HG03432 (cell line): ENCODE results near the gene ZGRF1.
A peak's percentile ranks its signal among the peaks of the same experiment; 100 is the strongest.
"Not testable (repeated sequence)": the region's sequence is repeated elsewhere in the genome, so short reads cannot be mapped to it uniquely, and the experiment has no call there.

Experiments used
- ATAC-seq: cut with Tn5 transposase; IDR thresholded peaks from one replicate; pipeline ENCODE4 v1.9.1; 2021; ENCODE audit warnings: mild to moderate bottlenecking, moderate library complexity; ENCODE audit not compliant: unreplicated experiment

ZGRF1 gene

GRCh38 chr4:112645541-112646329 is 9.0 kb upstream of the ZGRF1 start:
- ATAC-seq, result no peak

DNA sequence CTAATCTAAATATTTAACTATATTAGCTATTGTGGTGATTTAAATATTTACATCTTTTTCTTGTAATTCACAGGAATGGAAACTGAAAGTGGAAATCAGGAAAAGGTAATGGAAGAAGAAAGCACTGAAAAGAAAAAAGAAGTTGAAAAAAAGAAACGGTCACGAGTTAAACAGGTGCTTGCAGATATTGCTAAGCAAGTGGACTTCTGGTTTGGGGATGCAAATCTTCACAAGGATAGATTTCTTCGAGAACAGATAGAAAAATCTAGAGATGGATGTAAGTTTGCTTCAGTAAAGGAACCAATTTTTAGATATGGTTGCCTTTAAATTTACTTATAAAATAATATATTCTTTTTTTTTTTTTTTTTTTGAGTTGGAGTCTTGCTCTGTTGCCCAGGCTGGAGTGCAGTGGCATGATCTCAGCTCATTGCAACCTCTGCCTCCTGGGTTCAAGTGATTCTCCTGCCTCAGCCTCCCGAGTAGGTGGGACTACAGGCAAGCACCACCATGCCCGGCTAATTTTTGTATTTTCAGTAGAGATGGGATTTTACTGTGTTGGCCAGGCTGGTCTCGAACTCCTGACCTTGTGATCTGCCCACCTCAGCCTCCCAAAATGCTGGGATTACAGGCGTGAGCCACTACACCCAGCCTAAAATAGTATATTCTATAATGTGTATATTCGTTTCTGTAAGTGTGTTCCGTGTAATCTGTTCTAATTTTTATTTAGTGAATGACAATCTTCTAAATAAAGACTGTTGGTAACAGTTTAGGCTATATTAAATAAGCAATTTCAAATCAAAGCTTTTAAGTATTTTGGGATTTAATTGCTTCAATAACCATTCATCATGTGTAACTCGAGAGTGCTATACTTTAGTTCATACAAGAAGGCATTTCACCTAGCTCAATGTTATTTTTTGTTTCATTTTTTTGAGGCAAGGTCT is 8.2 kb upstream of the ZGRF1 start:
- ATAC-seq, result not testable (repeated sequence)

DNA sequence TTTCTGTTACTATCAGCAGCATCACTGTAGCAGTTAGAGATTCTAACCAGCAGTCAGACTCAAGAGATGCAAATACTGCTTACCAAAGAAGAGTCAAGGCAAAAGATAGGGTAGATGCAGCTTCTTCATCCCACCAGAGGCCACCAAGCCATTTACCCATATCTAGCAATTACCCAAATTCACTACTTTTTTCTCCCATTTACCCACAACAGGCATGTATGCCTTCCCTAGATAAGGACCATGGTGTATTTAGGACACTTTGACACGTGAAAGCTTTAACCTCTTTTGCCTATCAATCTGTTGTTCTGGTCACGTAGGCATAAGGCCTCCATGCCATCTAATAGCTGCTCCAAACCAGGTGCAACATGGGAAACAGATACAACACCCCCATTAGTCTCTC is 5.8 kb upstream of the ZGRF1 start:
- ATAC-seq, result no peak

DNA sequence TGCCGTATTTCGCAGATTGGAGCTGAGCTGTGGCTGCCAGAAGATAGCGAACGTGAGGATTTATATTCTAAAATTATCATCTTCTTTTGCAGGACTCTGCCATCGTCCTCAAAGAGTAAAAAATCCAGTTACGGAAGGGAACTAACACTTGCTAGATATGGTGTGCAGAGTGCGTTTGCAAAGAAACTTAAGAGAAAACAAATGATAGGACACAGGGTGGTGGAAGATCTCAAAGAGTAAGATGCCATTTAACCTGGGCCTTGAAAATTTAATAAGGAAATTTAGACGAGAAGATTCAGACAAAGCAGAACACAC is 800 bp upstream of the ZGRF1 start:
- ATAC-seq, result no peak

DNA sequence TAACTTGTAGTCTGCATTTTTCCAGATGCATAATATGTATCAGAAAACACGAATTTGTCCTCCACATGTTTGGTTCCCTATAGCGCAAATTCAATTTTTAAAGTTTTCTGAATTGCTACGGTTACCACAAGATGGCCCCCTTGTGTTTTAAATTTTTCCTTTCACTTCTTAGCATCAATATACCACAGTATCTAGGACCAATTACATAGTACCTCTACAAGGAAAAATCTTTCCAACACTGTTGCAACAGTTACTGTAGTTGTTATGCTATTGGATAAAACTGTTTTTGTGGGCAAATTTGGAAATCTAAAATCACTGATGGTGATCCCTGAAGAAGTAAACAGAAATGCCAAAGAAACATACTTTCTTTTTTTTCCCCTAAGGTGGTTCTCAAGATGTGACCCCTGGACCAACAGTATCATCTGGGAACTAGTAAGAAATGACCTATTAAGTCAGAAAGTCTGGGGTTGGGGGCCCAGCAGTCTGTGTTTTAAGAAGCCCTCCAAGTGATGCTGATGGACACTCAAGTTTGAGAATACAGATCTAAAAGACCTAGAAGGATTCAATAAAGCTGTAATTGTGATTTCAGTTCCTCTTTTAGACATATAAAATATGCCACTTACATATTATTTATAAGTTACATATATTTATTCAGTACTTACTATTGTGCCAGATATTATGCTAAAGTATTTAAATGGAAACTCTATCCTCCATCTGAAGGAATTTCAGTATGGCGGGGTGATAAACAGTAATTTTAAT is 3.1 kb downstream of the ZGRF1 start:
- ATAC-seq, result no peak

- no peak for ATAC-seq
Observed at GRCh38 chr4:112626228-112626627, 10.5 kb downstream of the ZGRF1 start.

DNA sequence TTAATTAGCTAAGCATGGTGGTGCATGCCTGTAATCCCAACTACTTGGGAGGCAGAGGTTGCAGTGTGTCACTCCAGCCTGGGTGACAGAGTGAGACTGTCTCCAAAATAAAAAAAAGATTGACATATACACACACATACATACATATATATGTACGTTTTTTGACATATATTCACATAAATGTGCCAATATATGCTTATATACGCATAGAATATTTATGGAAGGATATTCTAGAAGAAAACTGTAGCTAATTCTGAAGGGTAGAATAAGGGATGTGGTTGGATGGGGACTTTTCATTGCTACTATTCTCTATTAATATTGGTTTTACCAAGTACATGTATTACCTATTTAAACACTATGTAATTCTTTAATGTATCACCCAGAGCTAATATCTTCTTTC is 19.7 kb downstream of the ZGRF1 start:
- no peak for ATAC-seq

GRCh38 chr4:112612814-112613213 is 23.9 kb downstream of the ZGRF1 start:
- not testable (repeated sequence) for ATAC-seq

- peak; percentile 87 for ATAC-seq
Observed at GRCh38 chr4:112604589-112604988, 32.1 kb downstream of the ZGRF1 start.

GRCh38 chr4:112594993-112595392 is 41.7 kb downstream of the ZGRF1 start:
- no peak for ATAC-seq

DNA sequence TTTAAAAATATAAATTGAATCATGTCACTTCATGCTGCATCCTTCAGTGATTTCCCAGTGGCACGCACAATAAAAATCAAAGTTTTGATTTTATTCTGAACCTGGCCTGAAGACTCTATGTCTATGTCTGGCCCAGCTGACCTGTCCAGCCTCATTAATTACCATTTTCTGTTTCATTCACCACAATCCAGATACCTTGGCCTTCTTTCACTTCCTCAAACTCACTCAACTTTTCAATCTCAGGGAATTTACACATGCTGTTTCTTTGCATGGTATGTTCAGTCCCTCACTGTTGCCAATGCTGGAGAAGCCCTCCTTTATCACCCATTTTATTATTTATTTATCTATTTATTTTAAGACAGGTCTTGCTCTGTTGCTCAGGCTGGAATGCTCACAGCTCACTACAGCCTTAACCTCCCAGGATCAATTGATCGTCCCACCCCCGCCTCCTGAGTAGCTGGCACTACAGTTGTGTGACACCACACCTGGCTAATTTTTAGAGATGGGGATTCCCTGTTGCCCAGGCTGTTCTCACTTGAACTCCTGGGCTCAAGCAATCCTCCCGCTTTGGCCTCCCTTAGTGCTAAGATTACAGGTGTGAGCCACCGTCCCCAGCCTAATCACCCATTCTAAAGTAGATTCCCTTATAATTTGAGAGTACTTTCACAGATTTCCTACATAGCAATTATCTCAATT is 43.1 kb downstream of the ZGRF1 start:
- ATAC-seq, result peak; percentile 81

GRCh38 chr4:112592717-112593116 is 44.0 kb downstream of the ZGRF1 start:
- ATAC-seq, result no peak

DNA sequence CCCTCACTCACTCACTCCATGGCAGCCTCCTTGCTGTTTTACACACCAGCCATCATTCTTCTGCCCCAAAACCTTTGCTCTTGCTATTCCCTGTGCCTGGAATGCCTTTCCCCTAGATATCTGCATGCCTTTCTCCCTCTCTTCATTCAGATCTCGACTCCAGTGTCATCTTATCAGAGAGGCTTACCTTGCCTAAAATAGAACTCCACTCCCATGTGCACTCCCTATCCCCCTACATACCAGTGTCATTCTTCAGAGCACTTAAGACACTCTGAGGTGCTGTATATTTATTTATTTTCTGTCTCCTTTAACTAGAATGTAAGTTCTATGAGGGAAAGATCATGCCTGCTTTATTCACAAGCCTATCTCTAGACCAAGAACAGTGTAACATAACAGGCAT is 45.1 kb downstream of the ZGRF1 start:
- ATAC-seq, result no peak

- peak; percentile 40 for ATAC-seq
Observed at GRCh38 chr4:112589206-112589605, 47.5 kb downstream of the ZGRF1 start.

DNA sequence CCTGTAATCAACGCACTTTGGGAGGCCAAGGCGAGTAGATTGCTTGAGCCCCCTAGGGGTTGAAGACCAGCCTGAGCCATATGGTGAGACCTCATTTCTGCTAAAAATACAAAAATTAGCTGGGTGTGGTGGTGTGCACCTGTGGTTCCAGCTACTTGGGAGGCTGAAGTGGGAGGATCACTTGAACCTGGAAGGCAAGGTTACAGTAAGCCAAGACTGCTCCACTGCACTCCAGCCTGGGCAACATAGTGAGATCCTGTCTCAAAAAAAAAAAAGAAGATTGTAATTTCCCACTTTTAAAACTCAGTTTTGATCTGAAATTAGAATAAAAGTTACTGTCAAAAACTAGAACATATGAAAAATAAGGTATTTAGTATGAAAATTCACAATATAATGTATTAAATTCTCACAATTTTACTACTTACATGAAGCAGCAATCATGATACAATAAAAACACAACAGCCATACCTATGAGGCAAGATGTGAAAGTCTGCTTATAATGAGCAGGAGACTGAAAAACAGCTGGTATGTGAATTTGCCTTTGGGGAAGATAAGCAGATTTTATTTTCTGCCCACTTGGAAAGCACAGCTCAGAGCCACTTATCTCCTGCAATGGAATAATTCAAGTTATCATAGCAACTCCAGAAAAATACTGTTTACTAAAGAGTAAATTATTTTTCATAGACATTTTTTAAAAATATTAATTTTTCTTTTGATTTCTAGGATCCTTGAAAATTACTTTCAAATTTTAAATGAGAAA is 50.6 kb downstream of the ZGRF1 start:
- no peak for ATAC-seq

- no peak for ATAC-seq
Observed at GRCh38 chr4:112567536-112567935, 69.2 kb downstream of the ZGRF1 start.

DNA sequence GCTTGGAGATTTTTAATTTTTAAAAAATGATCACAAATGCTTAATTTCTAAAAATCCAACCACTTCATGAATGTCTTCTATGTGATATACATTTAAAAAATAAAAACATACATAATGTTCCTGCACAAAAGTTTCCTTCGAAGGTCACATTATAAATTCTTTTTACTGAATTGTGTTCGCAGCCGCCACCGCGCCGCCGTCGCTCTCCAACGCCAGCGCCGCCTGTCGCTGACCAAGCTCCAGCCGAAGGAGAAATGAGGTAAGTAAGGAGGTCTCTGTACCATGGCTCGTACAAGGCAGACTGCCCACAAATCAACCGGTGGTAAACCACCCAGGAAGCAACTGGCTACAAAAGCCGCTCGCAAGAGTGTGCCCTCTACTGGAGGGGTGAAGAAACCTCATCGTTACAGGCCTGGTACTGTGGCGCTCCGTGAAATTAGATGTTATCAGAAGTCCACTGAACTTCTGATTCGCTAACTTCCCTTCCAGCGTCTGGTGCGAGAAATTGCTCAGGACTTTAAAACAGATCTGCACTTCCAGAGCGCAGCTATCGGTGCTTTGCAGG is 71.9 kb downstream of the ZGRF1 start:
- no peak for ATAC-seq

DNA sequence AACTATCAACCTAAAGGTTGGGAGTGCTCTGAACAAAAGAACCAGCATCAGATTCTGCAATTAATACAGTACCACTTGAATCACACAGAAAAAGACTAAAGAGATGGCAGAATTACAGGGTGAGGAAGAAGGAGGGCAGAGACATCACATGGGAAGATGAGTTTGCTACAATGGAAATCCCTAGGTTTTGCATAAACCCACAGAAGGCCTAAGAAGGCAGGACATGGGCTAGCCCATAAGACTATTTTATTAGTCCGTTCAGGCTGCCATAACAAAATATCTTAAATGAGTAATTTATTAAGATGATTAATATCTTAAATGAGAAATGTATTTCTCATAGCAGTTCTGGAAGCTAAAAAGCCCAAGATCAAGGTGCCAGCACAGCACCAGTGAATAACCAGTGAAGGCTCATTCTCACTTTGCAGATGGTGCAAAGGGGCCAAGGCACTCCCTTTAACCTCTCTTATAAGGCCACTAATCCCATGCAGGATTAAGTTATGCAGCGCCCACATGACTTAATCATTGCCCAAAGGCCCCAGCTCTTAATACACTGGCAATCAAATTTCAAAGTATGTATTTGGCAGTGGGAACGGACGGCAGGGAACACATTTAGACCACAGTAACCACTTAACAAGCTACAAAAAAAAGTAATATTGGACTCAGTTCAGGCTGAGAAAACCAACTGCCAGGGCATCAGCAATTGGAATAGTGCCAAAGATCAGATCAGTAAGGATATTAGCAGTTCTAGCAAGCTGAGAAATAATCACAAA is 73.1 kb downstream of the ZGRF1 start:
- ATAC-seq, result no peak
